Measurements from ENCODE around the gene EML1. TPM values are rescaled to one million over a fixed set of nuclear protein-coding genes. Genes with fewer than 3 reads are reported as not detected.
A peak's percentile ranks its signal among the peaks of the same experiment; 100 is the strongest.

EML1 gene
- total RNA-seq, 1 experiment from 2014 or later = 12.0 TPM

- CTCF ChIA-PET = no interaction called here
- Histone ChIP-seq H3F3A (ENCODE audit: low read length, unreplicated experiment) (no peaks in the 10 kb centered on the region), H4K20me1 (ENCODE audit: low read length) (no peaks in the 10 kb centered on the region), H3K4me1 (ENCODE audit: insufficient read depth, low read length) (peaks cover 20% of the 10 kb centered on the region), H3K9ac (ENCODE audit: low read length) (no peak overlapping the region), H3K27me3 (ENCODE audit: low read length) (no peaks in the 10 kb centered on the region), H3K4me3 (ENCODE audit: low read length) (no peak overlapping the region), H2AFZ (ENCODE audit: low read length) (no peak overlapping the region), H3K9me3 (ENCODE audit: low read length) (no peaks in the 10 kb centered on the region), H3K9me2 (replicated peaks; ENCODE audit: low read length) (no peaks in the 10 kb centered on the region), H3K4me2 (ENCODE audit: low read length) (no peak overlapping the region), H3K36me3 (ENCODE audit: low read depth, low read length) (no peaks in the 10 kb centered on the region), H3K27ac (ENCODE audit: low read length) (no peak overlapping the region), H3K79me2 (ENCODE audit: low read length) (no peaks in the 10 kb centered on the region)
- ATAC-seq (no peak), DNase-seq (no peak)
- no TSS peak for BruUV-seq (replicated peaks)
- POLR2A ChIA-PET (ENCODE audit: unreplicated experiment) = no interaction called here
- no peak for TF ChIP-seq CTCF (conservative IDR thresholded peaks at IDR 0.05; ENCODE audit: low read depth, low read length)
- TF ChIP-seq EZH2 (IDR thresholded peaks at IDR 0.05; ENCODE audit: low read length, unreplicated experiment) = no peak
- intact Hi-C loops (cut with micrococcal nuclease) = loop anchor here (5.0 kb wide), 1 partner anchor 39 kb away; no protein-coding TSS in a partner anchor
Observed at GRCh38 chr14:99875836-99876235, 82.6 kb downstream of the EML1 start.

- H3K27me3 ChIP-seq (ENCODE audit: low read length) = no peaks in the 10 kb centered on the region
- H3K79me2 ChIP-seq (ENCODE audit: low read length) = no peaks in the 10 kb centered on the region
- H3K36me3 ChIP-seq (ENCODE audit: low read depth, low read length) = no peaks in the 10 kb centered on the region
- H2AFZ ChIP-seq (ENCODE audit: low read length) = no peak overlapping the region
- ChIA-PET CTCF (no interaction called here), POLR2A (ENCODE audit: unreplicated experiment) (no interaction called here)
- no peak overlapping the region for H3K4me3 ChIP-seq (ENCODE audit: low read length)
- H3K4me2 ChIP-seq (ENCODE audit: low read length) = no peak overlapping the region
- H3K9me3 ChIP-seq (ENCODE audit: low read length) = no peaks in the 10 kb centered on the region
- DNase-seq (no peak), ATAC-seq (no peak)
- no peak for TF ChIP-seq EZH2phosphoT487 (IDR thresholded peaks at IDR 0.05; ENCODE audit: borderline replicate concordance, low read length)
- TF ChIP-seq CTCF (conservative IDR thresholded peaks at IDR 0.05; ENCODE audit: low read depth, low read length) = no peak
- no peak for TF ChIP-seq EZH2 (IDR thresholded peaks at IDR 0.05; ENCODE audit: low read length, unreplicated experiment)
- H3K9me2 ChIP-seq (replicated peaks; ENCODE audit: low read length) = no peaks in the 10 kb centered on the region
- H3K4me1 ChIP-seq (ENCODE audit: insufficient read depth, low read length) = peaks cover 20% of the 10 kb centered on the region
- no TSS peak for BruUV-seq (replicated peaks)
- H3K27ac ChIP-seq (ENCODE audit: low read length) = no peak overlapping the region
- H3F3A ChIP-seq (ENCODE audit: low read length, unreplicated experiment) = no peaks in the 10 kb centered on the region
- H3K9ac ChIP-seq (ENCODE audit: low read length) = no peak overlapping the region
- intact Hi-C loops (cut with micrococcal nuclease) = loop anchor here (5.0 kb wide), 1 partner anchor 39 kb away; no protein-coding TSS in a partner anchor
- no peaks in the 10 kb centered on the region for H4K20me1 ChIP-seq (ENCODE audit: low read length)
Observed at GRCh38 chr14:99876406-99876805, 83.2 kb downstream of the EML1 start.

GRCh38 chr14:99878563-99878962 lies 85.3 kb downstream of the EML1 start:
- Histone ChIP-seq H3K27ac (ENCODE audit: low read length) (0 out of 2 replicates have a peak overlapping the region, but pooled peaks have one; percentile 12), H3K4me3 (ENCODE audit: low read length) (no peak overlapping the region), H3K27me3 (ENCODE audit: low read length) (no peaks in the 10 kb centered on the region), H3F3A (ENCODE audit: low read length, unreplicated experiment) (no peaks in the 10 kb centered on the region), H3K36me3 (ENCODE audit: low read depth, low read length) (no peaks in the 10 kb centered on the region), H3K9me3 (ENCODE audit: low read length) (no peaks in the 10 kb centered on the region), H3K4me2 (ENCODE audit: low read length) (peak overlapping the region; percentile 14; the same call in 1 of the 2 replicates), H4K20me1 (ENCODE audit: low read length) (no peaks in the 10 kb centered on the region), H2AFZ (ENCODE audit: low read length) (no peak overlapping the region), H3K9ac (ENCODE audit: low read length) (no peak overlapping the region), H3K79me2 (ENCODE audit: low read length) (no peaks in the 10 kb centered on the region), H3K4me1 (ENCODE audit: insufficient read depth, low read length) (peaks cover 20% of the 10 kb centered on the region), H3K9me2 (replicated peaks; ENCODE audit: low read length) (no peaks in the 10 kb centered on the region)
- no peak for DNase-seq
- intact Hi-C loops (cut with micrococcal nuclease) = loop anchor here (5.0 kb wide), 1 partner anchor 41 kb away; no protein-coding TSS in a partner anchor
- ChIA-PET CTCF (no interaction called here), POLR2A (ENCODE audit: unreplicated experiment) (no interaction called here)
- no peak for TF ChIP-seq EZH2phosphoT487 (IDR thresholded peaks at IDR 0.05; ENCODE audit: borderline replicate concordance, low read length)
- TF ChIP-seq CTCF (conservative IDR thresholded peaks at IDR 0.05; ENCODE audit: low read depth, low read length) = no peak
- no peak for TF ChIP-seq EZH2 (IDR thresholded peaks at IDR 0.05; ENCODE audit: low read length, unreplicated experiment)
- ATAC-seq = no peak
- no TSS peak for BruUV-seq (replicated peaks)

All from PC-3 (cell line).